Fibroblast of lung (primary cell): ENCODE results near the gene WBP11.

ENCODE experiments used
- CTCF ChIP-seq, 2 donors: IDR thresholded peaks in 1 of 2; conservative IDR thresholded peaks in 1 of 2; 1 replicate in 1 of 2; 2 replicates in 1 of 2; pipeline ENCODE4 v1.5.1; 2011 to 2012; ENCODE audit warnings: low read length in 2 of 2, control low read depth in 1 of 2, inconsistent platforms in 1 of 2, low read depth in 1 of 2, mild to moderate bottlenecking in 1 of 2
- EZH2 ChIP-seq: IDR thresholded peaks from 2 replicates; pipeline ENCODE4 v1.5.1; 2012; ENCODE audit warnings: low read length, control low read depth, mild to moderate bottlenecking; ENCODE audit errors: missing control alignments

- TF ChIP-seq EZH2, result no peak
- TF ChIP-seq CTCF (conservative IDR thresholded peaks at IDR 0.05 in 1 of 2, IDR thresholded peaks at IDR 0.05 in 1 of 2; ENCODE audit: low read depth in 1 of 2, low read length in 2 of 2), result no peak
Observed at GRCh38 chr12:14834509-14834908, 31.2 kb upstream of the WBP11 start.
